ENCODE data around the gene MET. TPM values are rescaled to one million over a fixed set of nuclear protein-coding genes. Genes with fewer than 3 reads are reported as not detected.

Gene MET
- total RNA-seq, 1 experiment from 2014 or later, result 200 TPM

DNA sequence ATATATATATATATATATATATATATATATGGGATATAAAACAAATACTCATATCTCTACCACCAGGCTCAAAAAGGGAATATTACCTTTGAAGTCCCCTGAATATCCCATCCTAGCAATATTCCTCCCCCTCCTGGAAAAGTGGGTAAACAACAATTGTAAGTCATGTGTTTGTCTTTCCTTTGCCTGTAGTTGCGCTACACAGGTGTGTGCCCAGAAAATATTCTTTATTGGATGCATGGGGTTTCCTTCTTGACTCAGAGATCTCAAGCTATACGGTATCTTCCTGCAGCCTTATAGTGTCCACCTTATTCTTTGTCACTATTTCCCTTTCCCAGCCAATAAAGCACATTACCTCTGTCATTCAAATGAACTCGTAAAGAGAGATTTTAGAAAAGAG is 54.2 kb downstream of the MET start:
- POLR2A ChIA-PET, result no interaction called here
- no TSS peak for BruUV-seq (replicated peaks)
- RAD21 ChIA-PET (ENCODE audit: low non-redundant PET in 1 of 2, low total read pairs in 2 of 2, uncharacterized antibody in 2 of 2, unreplicated experiment in 2 of 2), result no interaction called here
- ATAC-seq, result peak; percentile 68
- intact Hi-C loops (cut with micrococcal nuclease), result no loop called here
- no peak for DNase-seq (ENCODE audit: low read depth, low spot score)
- Histone ChIP-seq H3K27me3 (ENCODE audit: insufficient read depth, low read length) (no peaks in the 10 kb centered on the region), H3K9ac (ENCODE audit: low read length) (no peak overlapping the region), H3K79me2 (ENCODE audit: insufficient read depth, low read length) (peaks cover 69% of the 10 kb centered on the region), H4K20me1 (ENCODE audit: insufficient read depth) (peaks cover 11% of the 10 kb centered on the region), H3K4me2 (ENCODE audit: low read length) (no peak overlapping the region), H3K36me3 (ENCODE audit: control insufficient read depth in 1 of 2, insufficient read depth in 2 of 2, low read length in 2 of 2) (peaks cover 2 to 33% of the 10 kb centered on the region in 2 experiments; a peak in 1 of 4 replicates), H3K4me1 (ENCODE audit: control insufficient read depth in 1 of 2, insufficient read depth in 2 of 2, low read length in 2 of 2) (peaks cover 54 to 55% of the 10 kb centered on the region in 2 experiments; a peak in 3 of 4 replicates), H2AFZ (ENCODE audit: low read depth, low read length, poor library complexity, severe bottlenecking) (no peak overlapping the region), H3K9me2 (ENCODE audit: insufficient read depth) (no peaks in the 10 kb centered on the region), H3K4me3 (replicated peaks in 1 of 2; ENCODE audit: low read depth in 1 of 2, low read length in 2 of 2) (no peak overlapping the region), H3K27ac (ENCODE audit: low read depth, low read length) (peak overlapping the region; percentile 23; the same call in 1 of the 2 replicates), H3K9me3 (ENCODE audit: control insufficient read depth in 1 of 2, insufficient read depth in 1 of 2, low read depth in 1 of 2, low read length in 2 of 2) (no peaks in the 10 kb centered on the region)
- TF ChIP-seq, protein P1, sequence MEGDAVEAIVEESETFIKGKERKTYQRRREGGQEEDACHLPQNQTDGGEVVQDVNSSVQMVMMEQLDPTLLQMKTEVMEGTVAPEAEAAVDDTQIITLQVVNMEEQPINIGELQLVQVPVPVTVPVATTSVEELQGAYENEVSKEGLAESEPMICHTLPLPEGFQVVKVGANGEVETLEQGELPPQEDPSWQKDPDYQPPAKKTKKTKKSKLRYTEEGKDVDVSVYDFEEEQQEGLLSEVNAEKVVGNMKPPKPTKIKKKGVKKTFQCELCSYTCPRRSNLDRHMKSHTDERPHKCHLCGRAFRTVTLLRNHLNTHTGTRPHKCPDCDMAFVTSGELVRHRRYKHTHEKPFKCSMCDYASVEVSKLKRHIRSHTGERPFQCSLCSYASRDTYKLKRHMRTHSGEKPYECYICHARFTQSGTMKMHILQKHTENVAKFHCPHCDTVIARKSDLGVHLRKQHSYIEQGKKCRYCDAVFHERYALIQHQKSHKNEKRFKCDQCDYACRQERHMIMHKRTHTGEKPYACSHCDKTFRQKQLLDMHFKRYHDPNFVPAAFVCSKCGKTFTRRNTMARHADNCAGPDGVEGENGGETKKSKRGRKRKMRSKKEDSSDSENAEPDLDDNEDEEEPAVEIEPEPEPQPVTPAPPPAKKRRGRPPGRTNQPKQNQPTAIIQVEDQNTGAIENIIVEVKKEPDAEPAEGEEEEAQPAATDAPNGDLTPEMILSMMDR (IDR thresholded peaks at IDR 0.05 in 2 of 3, conservative IDR thresholded peaks at IDR 0.05 in 1 of 3; ENCODE audit: borderline replicate concordance in 1 of 3, insufficient read depth in 1 of 3, low read depth in 2 of 3, low read length in 2 of 3), result 0 out of 6 replicates have a peak, but pooled peaks of 2 of the 3 experiments have one; percentile 3 to 9
- 0 out of 2 replicates have a peak, but pooled peaks have one; percentile 16 for TF ChIP-seq RAD21 (IDR thresholded peaks at IDR 0.05; ENCODE audit: low read depth)
- TF ChIP-seq CBX3 (IDR thresholded peaks at IDR 0.05; ENCODE audit: low read depth), result no peak
- CTCF ChIA-PET, result interaction anchor here (1.1 to 1.9 kb wide), 2 partner anchors 34 to 134 kb away, joined by 3 to 5 read pairs; no protein-coding TSS in a partner anchor

DNA sequence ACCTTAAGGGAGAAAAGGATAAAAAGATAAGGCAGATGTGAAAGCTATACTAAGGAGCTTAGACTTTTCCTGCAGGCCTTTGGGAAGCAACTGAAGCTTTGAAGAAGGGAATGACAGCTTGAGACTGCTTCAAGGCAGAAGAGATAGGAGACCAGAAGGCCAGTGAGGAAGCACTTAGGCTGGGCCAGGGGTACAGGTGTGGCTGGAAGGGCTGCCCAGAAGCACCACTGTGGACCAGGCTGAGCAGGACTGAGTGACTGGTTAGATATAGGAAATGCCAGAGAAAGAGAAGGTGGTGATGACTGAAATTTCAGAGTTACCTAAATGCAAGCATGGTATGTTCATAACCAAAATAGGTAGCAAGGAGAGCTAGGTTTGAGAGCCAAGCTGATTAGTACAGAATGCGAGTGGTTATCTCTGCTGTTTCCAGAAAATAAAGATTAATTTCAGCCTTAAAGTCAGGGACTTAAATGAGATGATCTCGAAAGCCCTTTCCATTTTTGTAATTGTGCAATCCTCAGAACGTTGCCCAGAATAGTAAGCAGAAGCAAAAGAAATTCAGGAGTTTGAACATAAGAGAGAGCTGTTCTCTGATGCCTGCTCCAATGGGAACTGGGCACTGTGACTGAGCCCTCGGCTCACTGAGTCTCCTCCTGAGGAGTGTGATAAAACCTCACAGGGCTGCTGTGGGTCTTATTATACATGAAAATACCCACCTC is 54.9 kb downstream of the MET start:
- intact Hi-C loops (cut with micrococcal nuclease), result no loop called here
- Histone ChIP-seq H3K9ac (ENCODE audit: low read length) (no peak overlapping the region), H3K9me3 (ENCODE audit: control insufficient read depth in 1 of 2, insufficient read depth in 1 of 2, low read depth in 1 of 2, low read length in 2 of 2) (no peaks in the 10 kb centered on the region), H3K4me2 (ENCODE audit: low read length) (no peak overlapping the region), H3K4me3 (replicated peaks in 1 of 2; ENCODE audit: low read depth in 1 of 2, low read length in 2 of 2) (no peak overlapping the region), H3K79me2 (ENCODE audit: insufficient read depth, low read length) (peaks cover 76% of the 10 kb centered on the region), H3K27me3 (ENCODE audit: insufficient read depth, low read length) (no peaks in the 10 kb centered on the region), H3K27ac (ENCODE audit: low read depth, low read length) (peak overlapping the region; percentile 23), H3K9me2 (ENCODE audit: insufficient read depth) (no peaks in the 10 kb centered on the region), H3K36me3 (ENCODE audit: control insufficient read depth in 1 of 2, insufficient read depth in 2 of 2, low read length in 2 of 2) (peaks cover 6 to 40% of the 10 kb centered on the region in 2 experiments), H4K20me1 (ENCODE audit: insufficient read depth) (peaks cover 11% of the 10 kb centered on the region), H2AFZ (ENCODE audit: low read depth, low read length, poor library complexity, severe bottlenecking) (no peak overlapping the region), H3K4me1 (ENCODE audit: control insufficient read depth in 1 of 2, insufficient read depth in 2 of 2, low read length in 2 of 2) (peaks cover 54 to 62% of the 10 kb centered on the region in 2 experiments; a peak in 3 of 4 replicates)
- ChIA-PET RAD21 (ENCODE audit: low non-redundant PET in 1 of 2, low total read pairs in 2 of 2, uncharacterized antibody in 2 of 2, unreplicated experiment in 2 of 2) (no interaction called here), CTCF (interaction anchor here (1.1 to 1.9 kb wide), 2 partner anchors 35 to 135 kb away, joined by 3 to 5 read pairs; no protein-coding TSS in a partner anchor), POLR2A (no interaction called here)
- ATAC-seq (no peak), DNase-seq (ENCODE audit: low read depth, low spot score) (no peak)
- BruUV-seq (replicated peaks), result no TSS peak
- TF ChIP-seq EGR1 (IDR thresholded peaks at IDR 0.05; ENCODE audit: low read depth), result no peak
- no peak for TF ChIP-seq POLR2AphosphoS5 (IDR thresholded peaks at IDR 0.05; ENCODE audit: low read depth, low read length)
- TF ChIP-seq SRF (IDR thresholded peaks at IDR 0.05; ENCODE audit: low read depth), result no peak
- no peak for TF ChIP-seq YY1 (IDR thresholded peaks at IDR 0.05; ENCODE audit: extremely low read depth, insufficient replicate concordance, low read depth, low read length)
- TF ChIP-seq, protein P2, sequence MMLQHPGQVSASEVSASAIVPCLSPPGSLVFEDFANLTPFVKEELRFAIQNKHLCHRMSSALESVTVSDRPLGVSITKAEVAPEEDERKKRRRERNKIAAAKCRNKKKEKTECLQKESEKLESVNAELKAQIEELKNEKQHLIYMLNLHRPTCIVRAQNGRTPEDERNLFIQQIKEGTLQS (IDR thresholded peaks at IDR 0.05), result no peak
- TF ChIP-seq ELF1 (IDR thresholded peaks at IDR 0.05; ENCODE audit: borderline replicate concordance, low read depth), result no peak
- no peak for TF ChIP-seq SIN3A (IDR thresholded peaks at IDR 0.05; ENCODE audit: low read depth)
- TF ChIP-seq, protein P3, sequence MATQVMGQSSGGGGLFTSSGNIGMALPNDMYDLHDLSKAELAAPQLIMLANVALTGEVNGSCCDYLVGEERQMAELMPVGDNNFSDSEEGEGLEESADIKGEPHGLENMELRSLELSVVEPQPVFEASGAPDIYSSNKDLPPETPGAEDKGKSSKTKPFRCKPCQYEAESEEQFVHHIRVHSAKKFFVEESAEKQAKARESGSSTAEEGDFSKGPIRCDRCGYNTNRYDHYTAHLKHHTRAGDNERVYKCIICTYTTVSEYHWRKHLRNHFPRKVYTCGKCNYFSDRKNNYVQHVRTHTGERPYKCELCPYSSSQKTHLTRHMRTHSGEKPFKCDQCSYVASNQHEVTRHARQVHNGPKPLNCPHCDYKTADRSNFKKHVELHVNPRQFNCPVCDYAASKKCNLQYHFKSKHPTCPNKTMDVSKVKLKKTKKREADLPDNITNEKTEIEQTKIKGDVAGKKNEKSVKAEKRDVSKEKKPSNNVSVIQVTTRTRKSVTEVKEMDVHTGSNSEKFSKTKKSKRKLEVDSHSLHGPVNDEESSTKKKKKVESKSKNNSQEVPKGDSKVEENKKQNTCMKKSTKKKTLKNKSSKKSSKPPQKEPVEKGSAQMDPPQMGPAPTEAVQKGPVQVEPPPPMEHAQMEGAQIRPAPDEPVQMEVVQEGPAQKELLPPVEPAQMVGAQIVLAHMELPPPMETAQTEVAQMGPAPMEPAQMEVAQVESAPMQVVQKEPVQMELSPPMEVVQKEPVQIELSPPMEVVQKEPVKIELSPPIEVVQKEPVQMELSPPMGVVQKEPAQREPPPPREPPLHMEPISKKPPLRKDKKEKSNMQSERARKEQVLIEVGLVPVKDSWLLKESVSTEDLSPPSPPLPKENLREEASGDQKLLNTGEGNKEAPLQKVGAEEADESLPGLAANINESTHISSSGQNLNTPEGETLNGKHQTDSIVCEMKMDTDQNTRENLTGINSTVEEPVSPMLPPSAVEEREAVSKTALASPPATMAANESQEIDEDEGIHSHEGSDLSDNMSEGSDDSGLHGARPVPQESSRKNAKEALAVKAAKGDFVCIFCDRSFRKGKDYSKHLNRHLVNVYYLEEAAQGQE (IDR thresholded peaks at IDR 0.05; ENCODE audit: low read depth), result no peak
- TF ChIP-seq JUND (IDR thresholded peaks at IDR 0.05), result no peak

Measured in HCT116 (cell line).